Measurements from ENCODE around the gene STXBP3. TPM values are rescaled to one million over a fixed set of nuclear protein-coding genes. Genes with fewer than 3 reads are reported as not detected.

The STXBP3 gene
- total and polyA plus RNA-seq, 2 of the 8 experiments (the other 6 are each of a cell fraction or from before 2014, with no cell fraction given) = 6.0 to 38.5 TPM

DNA sequence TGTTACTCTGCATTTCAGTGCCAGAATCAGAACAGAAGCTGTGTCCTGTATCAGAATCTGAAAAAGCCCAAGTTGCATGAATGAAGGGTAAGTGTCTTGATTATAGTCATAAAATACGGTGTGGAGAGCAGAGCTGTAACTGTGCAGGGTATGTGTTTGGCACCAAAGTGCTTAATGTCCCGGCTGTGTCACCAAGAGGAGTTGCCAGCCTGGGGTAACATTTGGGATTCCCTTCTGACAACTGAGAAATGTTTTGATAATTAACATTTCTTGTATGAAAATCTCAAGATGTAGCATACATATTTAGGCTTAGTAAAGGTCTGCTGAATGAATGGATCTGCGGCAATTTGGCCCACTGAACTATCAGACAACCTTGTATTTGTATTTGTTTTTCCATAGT, 77.2 kb downstream of the STXBP3 start (continued):
- TF ChIP-seq ZNF274 (IDR thresholded peaks at IDR 0.05; ENCODE audit: borderline replicate concordance, extremely low read depth, low read length) (no peak), ASH2L (IDR thresholded peaks at IDR 0.05; ENCODE audit: low read length) (no peak), RFX5 (IDR thresholded peaks at IDR 0.05; ENCODE audit: borderline replicate concordance, low read depth, low read length) (no peak), RAD21 (IDR thresholded peaks at IDR 0.05 in 1 of 2, conservative IDR thresholded peaks at IDR 0.05 in 1 of 2; ENCODE audit: low read depth in 2 of 2, low read length in 2 of 2) (no peak), SP1 (IDR thresholded peaks at IDR 0.05; ENCODE audit: low read depth, low read length) (no peak), JUND (IDR thresholded peaks at IDR 0.05; ENCODE audit: low read length) (no peak), TCF12 (IDR thresholded peaks at IDR 0.05; ENCODE audit: low read depth, low read length) (no peak)
